ENCODE data around the gene MAP2K5. TPM values are rescaled to one million over a fixed set of nuclear protein-coding genes. Genes with fewer than 3 reads are reported as not detected.
A peak's percentile ranks its signal among the peaks of the same experiment; 100 is the strongest.

MAP2K5 gene
- total RNA-seq, 1 donor from 2014 or later, result 2.9 TPM

DNA sequence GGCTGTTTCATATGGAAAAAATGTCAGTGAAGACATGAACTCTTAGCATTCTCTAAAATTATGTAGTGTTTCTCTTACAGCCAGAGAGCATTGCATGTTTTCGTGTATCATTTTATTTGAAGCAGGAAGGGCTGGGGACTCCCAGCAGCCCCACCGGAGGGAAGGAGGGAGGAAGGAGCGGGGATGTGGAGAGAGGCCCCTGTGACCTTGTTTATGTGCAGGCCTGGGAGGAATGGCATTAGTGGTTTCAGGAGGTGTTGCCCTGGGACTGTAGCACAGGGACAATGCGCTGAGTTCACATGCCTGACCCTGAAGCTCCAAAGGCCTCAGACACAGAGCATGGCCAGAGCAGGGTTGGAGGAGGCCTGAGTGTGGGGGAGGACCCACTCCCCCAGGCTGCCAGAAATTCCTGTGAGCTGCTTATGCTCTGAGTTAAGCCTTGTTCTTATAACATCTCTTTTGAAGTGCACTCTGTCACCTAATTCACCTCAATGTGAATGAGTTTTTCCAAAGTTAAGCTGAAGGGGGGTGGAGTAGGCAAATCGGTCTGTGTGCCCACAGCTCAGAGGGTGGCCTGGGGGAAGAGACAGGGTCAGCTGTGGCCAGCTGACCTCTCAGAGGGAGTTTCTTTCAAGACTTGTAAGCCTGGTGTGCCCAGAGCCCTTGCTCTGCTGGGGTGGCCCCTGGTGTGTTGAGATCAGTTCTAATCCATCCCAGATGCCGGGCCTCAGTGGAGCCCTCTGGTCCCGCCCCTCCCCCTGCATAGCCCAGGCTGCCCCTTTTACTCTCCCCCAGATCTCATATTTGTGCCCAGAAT, 301.3 kb downstream of the MAP2K5 start:
- Histone ChIP-seq H3K4me3 (ENCODE audit: low read depth, low read length) (no peak overlapping the region), H3K27me3 (ENCODE audit: control insufficient read depth, insufficient read depth, low read length) (no peaks in the 10 kb centered on the region), H3K36me3 (ENCODE audit: control insufficient read depth, insufficient read depth, low read length) (no peaks in the 10 kb centered on the region)
- TF ChIP-seq, protein P1, sequence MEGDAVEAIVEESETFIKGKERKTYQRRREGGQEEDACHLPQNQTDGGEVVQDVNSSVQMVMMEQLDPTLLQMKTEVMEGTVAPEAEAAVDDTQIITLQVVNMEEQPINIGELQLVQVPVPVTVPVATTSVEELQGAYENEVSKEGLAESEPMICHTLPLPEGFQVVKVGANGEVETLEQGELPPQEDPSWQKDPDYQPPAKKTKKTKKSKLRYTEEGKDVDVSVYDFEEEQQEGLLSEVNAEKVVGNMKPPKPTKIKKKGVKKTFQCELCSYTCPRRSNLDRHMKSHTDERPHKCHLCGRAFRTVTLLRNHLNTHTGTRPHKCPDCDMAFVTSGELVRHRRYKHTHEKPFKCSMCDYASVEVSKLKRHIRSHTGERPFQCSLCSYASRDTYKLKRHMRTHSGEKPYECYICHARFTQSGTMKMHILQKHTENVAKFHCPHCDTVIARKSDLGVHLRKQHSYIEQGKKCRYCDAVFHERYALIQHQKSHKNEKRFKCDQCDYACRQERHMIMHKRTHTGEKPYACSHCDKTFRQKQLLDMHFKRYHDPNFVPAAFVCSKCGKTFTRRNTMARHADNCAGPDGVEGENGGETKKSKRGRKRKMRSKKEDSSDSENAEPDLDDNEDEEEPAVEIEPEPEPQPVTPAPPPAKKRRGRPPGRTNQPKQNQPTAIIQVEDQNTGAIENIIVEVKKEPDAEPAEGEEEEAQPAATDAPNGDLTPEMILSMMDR (IDR thresholded peaks at IDR 0.05; ENCODE audit: insufficient read depth, low read length, severe bottlenecking), result no peak
- no peak for FAIRE-seq
- no peak for DNase-seq (ENCODE audit: low read depth)

DNA sequence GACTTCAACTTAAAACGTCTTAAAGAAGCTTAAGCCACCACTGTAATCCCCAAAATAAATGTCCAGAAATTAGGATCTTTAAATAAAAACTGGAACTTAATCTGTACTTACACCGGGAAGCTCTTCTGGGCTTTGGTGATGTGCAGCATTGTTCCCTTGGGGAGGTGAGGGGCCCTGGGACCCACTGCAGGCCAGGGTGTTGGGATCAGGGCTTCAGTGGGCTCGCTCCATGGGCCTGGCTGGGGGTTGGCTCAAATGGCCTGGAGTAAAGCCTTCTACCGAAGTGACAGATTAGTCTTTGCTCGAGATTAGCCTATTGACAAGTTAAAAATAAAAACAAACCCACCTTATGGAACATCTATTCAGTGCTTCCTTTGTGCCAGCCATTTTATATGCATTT, 303.5 kb downstream of the MAP2K5 start:
- H3K27me3 ChIP-seq (ENCODE audit: control insufficient read depth, insufficient read depth, low read length), result no peaks in the 10 kb centered on the region

DNA sequence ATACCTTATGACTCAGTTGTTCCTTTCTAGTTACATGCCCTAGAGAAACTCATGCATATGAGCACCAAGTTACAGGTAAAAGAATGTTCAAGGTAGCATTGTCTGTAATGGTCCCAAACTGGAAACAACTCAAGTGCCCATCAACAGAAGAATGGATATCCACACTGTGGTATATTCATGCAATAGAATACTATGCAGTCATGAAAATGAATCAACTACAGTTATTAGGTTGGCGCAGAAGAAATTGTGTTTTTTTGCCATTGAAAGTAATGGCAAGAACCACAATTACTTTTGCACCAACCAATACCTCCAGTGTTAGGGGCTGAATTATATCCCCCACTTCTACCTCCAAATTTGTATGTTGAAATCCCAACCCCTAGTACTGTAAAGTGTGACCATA, 307.0 kb downstream of the MAP2K5 start:
- DNase-seq (ENCODE audit: low read depth) (no peak), FAIRE-seq (no peak)
- Histone ChIP-seq H3K4me3 (ENCODE audit: low read depth, low read length) (no peak overlapping the region), H3K36me3 (ENCODE audit: control insufficient read depth, insufficient read depth, low read length) (no peaks in the 10 kb centered on the region), H3K27me3 (ENCODE audit: control insufficient read depth, insufficient read depth, low read length) (no peaks in the 10 kb centered on the region)
- TF ChIP-seq, protein P1 (IDR thresholded peaks at IDR 0.05; ENCODE audit: insufficient read depth, low read length, severe bottlenecking), result no peak

More for the DNA sequence above, 303.5 kb downstream of the MAP2K5 start:
- FAIRE-seq, result no peak
- Histone ChIP-seq H3K4me3 (ENCODE audit: low read depth, low read length) (no peak overlapping the region), H3K36me3 (ENCODE audit: control insufficient read depth, insufficient read depth, low read length) (no peaks in the 10 kb centered on the region)
- DNase-seq (ENCODE audit: low read depth), result no peak
- TF ChIP-seq, protein P1 (IDR thresholded peaks at IDR 0.05; ENCODE audit: insufficient read depth, low read length, severe bottlenecking), result no peak

DNA sequence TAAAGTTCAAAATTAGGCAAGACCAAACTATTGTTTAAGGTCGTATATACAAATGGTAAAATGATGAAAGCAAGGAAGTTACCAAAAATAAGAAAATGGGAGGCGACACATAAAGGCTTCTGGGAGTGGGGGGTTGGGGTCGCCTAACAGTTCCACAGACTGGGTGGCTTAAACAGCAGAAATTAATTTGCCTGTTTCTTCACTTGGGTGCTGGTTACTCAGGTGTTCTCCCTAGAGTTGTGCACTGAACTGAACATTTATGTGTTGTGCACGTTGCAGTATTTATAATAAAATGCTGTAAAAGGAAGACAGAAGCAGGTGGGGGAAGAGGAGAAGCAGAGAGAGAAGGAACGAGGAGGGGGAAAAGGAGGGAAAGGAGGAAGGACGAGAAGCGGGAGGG, 307.8 kb downstream of the MAP2K5 start:
- DNase-seq (ENCODE audit: low read depth) (no peak), FAIRE-seq (no peak)
- Histone ChIP-seq H3K27me3 (ENCODE audit: control insufficient read depth, insufficient read depth, low read length) (no peaks in the 10 kb centered on the region), H3K4me3 (ENCODE audit: low read depth, low read length) (no peak overlapping the region), H3K36me3 (ENCODE audit: control insufficient read depth, insufficient read depth, low read length) (no peaks in the 10 kb centered on the region)
- TF ChIP-seq, protein P1 (IDR thresholded peaks at IDR 0.05; ENCODE audit: insufficient read depth, low read length, severe bottlenecking), result no peak

DNA sequence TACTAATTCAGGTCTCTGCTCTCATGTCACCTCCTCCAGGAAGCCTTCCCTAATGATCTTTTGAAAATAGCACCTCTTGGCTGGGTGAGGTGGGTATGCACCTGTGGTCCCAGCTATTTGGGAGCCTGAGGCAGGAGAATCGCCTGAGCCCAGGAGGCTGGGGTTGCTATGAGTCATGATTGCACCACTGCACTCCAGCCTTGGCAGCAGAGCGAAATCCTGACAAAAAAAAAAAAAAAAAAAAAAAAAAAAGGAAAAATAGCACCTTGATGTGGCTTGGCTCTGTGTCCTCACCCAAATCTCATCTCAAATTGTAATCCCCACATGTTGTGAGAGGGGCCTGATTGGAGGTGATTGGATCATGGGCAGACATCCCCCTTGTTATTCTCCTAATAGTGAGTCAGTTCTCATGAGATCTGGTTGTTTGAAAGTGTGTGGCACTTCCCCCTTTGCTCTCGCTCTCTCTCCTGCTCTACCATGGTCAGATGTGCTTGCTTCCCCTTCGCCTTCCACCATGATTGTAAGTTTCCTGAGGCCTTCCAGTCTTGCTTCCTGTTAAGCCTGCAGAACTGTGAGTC, 308.6 kb downstream of the MAP2K5 start:
- no peak overlapping the region for H3K4me3 ChIP-seq (ENCODE audit: low read depth, low read length)
- no peaks in the 10 kb centered on the region for H3K27me3 ChIP-seq (ENCODE audit: control insufficient read depth, insufficient read depth, low read length)
- H3K36me3 ChIP-seq (ENCODE audit: control insufficient read depth, insufficient read depth, low read length), result no peaks in the 10 kb centered on the region
- TF ChIP-seq, protein P1 (IDR thresholded peaks at IDR 0.05; ENCODE audit: insufficient read depth, low read length, severe bottlenecking), result no peak
- DNase-seq (ENCODE audit: low read depth) (peak; percentile 65), FAIRE-seq (no peak)

Measured in bronchial epithelial cell (primary cell).